CD14-positive monocyte (primary cell): Measurements from ENCODE around the gene UFSP2. TPM values are rescaled to one million over a fixed set of nuclear protein-coding genes. Genes with fewer than 3 reads are reported as not detected.
A peak's percentile ranks its signal among the peaks of the same experiment; 100 is the strongest.

Experiments used
- DNase-seq, 3 donors: peaks; one replicate each; pipeline ENCODE4 v3.0.0-alpha.2; 2011 to 2022
- H2AFZ ChIP-seq: 2 replicates; pipeline ENCODE4 v1.6.0; 2012; ENCODE audit warnings: mild to moderate bottlenecking, low read depth, low read length, inconsistent platforms; ENCODE audit not compliant: insufficient read depth, poor library complexity, severe bottlenecking
- H3K27ac ChIP-seq, 2 donors: 1 replicate in 1 of 2; 2 replicates in 1 of 2; pipeline ENCODE4 v1.5.1; 2012 to 2013; ENCODE audit warnings: low read length in 2 of 2, control low read depth in 1 of 2, inconsistent platforms in 1 of 2, low read depth in 1 of 2, mild to moderate bottlenecking in 1 of 2
- H3K27me3 ChIP-seq, 2 donors: one replicate each; pipeline versions ENCODE4 v1.6.0 to v1.6.1; 2011 to 2013; ENCODE audit warnings: low read length in 2 of 2; ENCODE audit not compliant: control insufficient read depth in 2 of 2, insufficient read depth in 2 of 2
- H3K36me3 ChIP-seq, 2 donors: replicated peaks in 1 of 2; 1 replicate in 1 of 2; 2 replicates in 1 of 2; pipeline versions ENCODE4 v1.5.1 to v1.6.1; 2012 to 2013; ENCODE audit warnings: low read length in 2 of 2, control low read depth in 1 of 2, inconsistent platforms in 1 of 2, mild to moderate bottlenecking in 1 of 2; ENCODE audit not compliant: insufficient read depth in 2 of 2, control insufficient read depth in 1 of 2
- H3K4me1 ChIP-seq, 2 donors: 1 replicate in 1 of 2; 2 replicates in 1 of 2; pipeline versions ENCODE4 v1.5.1 to v1.6.1; 2012 to 2013; ENCODE audit warnings: low read length in 2 of 2, control low read depth in 1 of 2, inconsistent platforms in 1 of 2, mild to moderate bottlenecking in 1 of 2, moderate library complexity in 1 of 2; ENCODE audit not compliant: insufficient read depth in 2 of 2, control insufficient read depth in 1 of 2
- H3K4me2 ChIP-seq: replicated peaks from 2 replicates; pipeline ENCODE3; 2012; ENCODE audit warnings: low read length, moderate library complexity, mild to moderate bottlenecking; ENCODE audit not compliant: poor library complexity, severe bottlenecking; ENCODE audit errors: extremely low read depth
- H3K4me3 ChIP-seq, 3 experiments: fragments of 200-600 bp in 1 of 3; sonication (generic) in 1 of 3; replicated peaks in 1 of 3; 1 replicate in 2 of 3; 2 replicates in 1 of 3; pipeline ENCODE4 v1.5.1; 2011 to 2013; ENCODE audit warnings: low read length in 3 of 3, mild to moderate bottlenecking in 3 of 3, control low read depth in 2 of 3, low read depth in 2 of 3, inconsistent platforms in 1 of 3, moderate library complexity in 1 of 3
- H3K79me2 ChIP-seq: 2 replicates; pipeline ENCODE4 v1.6.0; 2012; ENCODE audit warnings: mild to moderate bottlenecking, control low read depth, inconsistent platforms, low read length, moderate library complexity; ENCODE audit not compliant: insufficient read depth
- H3K9ac ChIP-seq: 2 replicates; pipeline ENCODE4 v1.6.0; 2017; ENCODE audit warnings: low read length, mild to moderate bottlenecking; ENCODE audit not compliant: insufficient read depth, poor library complexity, severe bottlenecking
- H3K9me3 ChIP-seq, 2 donors: replicated peaks in 1 of 2; 1 replicate in 1 of 2; 2 replicates in 1 of 2; pipeline versions ENCODE4 v1.5.1 to v1.6.1; 2012 to 2013; ENCODE audit warnings: low read length in 2 of 2, control low read depth in 1 of 2; ENCODE audit not compliant: control insufficient read depth in 1 of 2, insufficient read depth in 1 of 2
- H4K20me1 ChIP-seq: 2 replicates; pipeline ENCODE4 v1.6.0; 2012; ENCODE audit warnings: mild to moderate bottlenecking, low read length, control low read depth, moderate library complexity; ENCODE audit not compliant: insufficient read depth
- H3K27ac Mint-ChIP-seq, 7 donors: one replicate each; pipeline ENCODE4 v1.8.0; 2020; ENCODE audit warnings: mild to moderate bottlenecking in 7 of 7, mixed read lengths in 7 of 7, moderate library complexity in 6 of 7, inconsistent platforms in 2 of 7
- H3K27me3 Mint-ChIP-seq, 3 donors: one replicate each; pipeline ENCODE4 v1.8.0; 2021 to 2022; ENCODE audit warnings: low read depth in 3 of 3, mild to moderate bottlenecking in 3 of 3, mixed read lengths in 3 of 3, moderate library complexity in 3 of 3, inconsistent platforms in 1 of 3
- H3K36me3 Mint-ChIP-seq, 2 donors: one replicate each; pipeline ENCODE4 v1.8.0; 2020; ENCODE audit warnings: mixed read lengths in 2 of 2, inconsistent platforms in 1 of 2, mild to moderate bottlenecking in 1 of 2
- H3K4me1 Mint-ChIP-seq: one replicate; pipeline ENCODE4 v1.8.0; 2020; ENCODE audit warnings: mild to moderate bottlenecking, mixed read lengths
- H3K4me3 Mint-ChIP-seq, 2 donors: one replicate each; pipeline ENCODE4 v1.8.0; 2020; ENCODE audit warnings: mild to moderate bottlenecking in 2 of 2, mixed read lengths in 2 of 2, moderate library complexity in 1 of 2
- H3K9me3 Mint-ChIP-seq, 7 donors: one replicate each; pipeline ENCODE4 v1.8.0; 2020 to 2022; ENCODE audit warnings: mixed read lengths in 7 of 7, mild to moderate bottlenecking in 6 of 7, moderate library complexity in 6 of 7, inconsistent platforms in 2 of 7
- WGBS: methylation state at CpG from one replicate; pipeline ENCODE4 v1.1.5; 2013; ENCODE audit warnings: missing lambda C conversion rate; ENCODE audit not compliant: insufficient coverage; 5-methylcytosine and 5-hydroxymethylcytosine counted together
- intact Hi-C, 2 donors: fragments of 100-400 bp; cut with micrococcal nuclease; formaldehyde crosslinking; loops; one replicate each; pipeline versions ENCODE4 v1.15.0 to v1.15.1; 2023
- polyA plus RNA-seq, 3 donors: library from polyadenylated mRNA; depleted of rRNA in 1 of 3; unstranded in 2 of 3; stranded (reverse) in 1 of 3; fragments of 300-500 nt in 2 of 3; fragments of >200 nt in 1 of 3; fragmentation: Illumina TruSeq in 2 of 3; gene quantifications; 1 replicate in 2 of 3; 2 replicates in 1 of 3; pipeline ENCODE4 v1.2.3, GENCODE V29; 2012 to 2021
- TF ChIP-seq, protein P1 (sequence below): fragments of 200-600 bp; IDR thresholded peaks from one replicate; pipeline ENCODE4 v1.8.0; 2022; ENCODE audit warnings: antibody characterized with exemption, mild to moderate bottlenecking

Gene UFSP2
- polyA plus RNA-seq, 3 donors, result 6.8 to 23.5 (median 13.8) TPM

GRCh38 chr4:185416955-185417354 is 8.8 kb downstream of the UFSP2 start:
- Mint-ChIP-seq H3K36me3 (peaks cover 39 to 42% of the 10 kb centered on the region in 2 donors), H3K9me3 (no peaks in the 10 kb centered on the region), H3K4me3 (no peak overlapping the region), H3K27me3 (no peaks in the 10 kb centered on the region), H3K27ac (no peak overlapping the region), H3K4me1 (peaks cover 3% of the 10 kb centered on the region)
- Histone ChIP-seq H3K27ac (no peak overlapping the region), H3K4me3 (no peak overlapping the region), H3K79me2 (no peaks in the 10 kb centered on the region), H3K36me3 (peaks cover 30 to 76% of the 10 kb centered on the region in 2 donors), H3K27me3 (no peaks in the 10 kb centered on the region), H3K9me3 (no peaks in the 10 kb centered on the region), H4K20me1 (no peaks in the 10 kb centered on the region), H2AFZ (no peak overlapping the region), H3K4me2 (no peak overlapping the region), H3K4me1 (peaks cover 0 to 4% of the 10 kb centered on the region in 2 donors), H3K9ac (no peak overlapping the region)
- DNase-seq, result no peak
- TF ChIP-seq, protein P1, sequence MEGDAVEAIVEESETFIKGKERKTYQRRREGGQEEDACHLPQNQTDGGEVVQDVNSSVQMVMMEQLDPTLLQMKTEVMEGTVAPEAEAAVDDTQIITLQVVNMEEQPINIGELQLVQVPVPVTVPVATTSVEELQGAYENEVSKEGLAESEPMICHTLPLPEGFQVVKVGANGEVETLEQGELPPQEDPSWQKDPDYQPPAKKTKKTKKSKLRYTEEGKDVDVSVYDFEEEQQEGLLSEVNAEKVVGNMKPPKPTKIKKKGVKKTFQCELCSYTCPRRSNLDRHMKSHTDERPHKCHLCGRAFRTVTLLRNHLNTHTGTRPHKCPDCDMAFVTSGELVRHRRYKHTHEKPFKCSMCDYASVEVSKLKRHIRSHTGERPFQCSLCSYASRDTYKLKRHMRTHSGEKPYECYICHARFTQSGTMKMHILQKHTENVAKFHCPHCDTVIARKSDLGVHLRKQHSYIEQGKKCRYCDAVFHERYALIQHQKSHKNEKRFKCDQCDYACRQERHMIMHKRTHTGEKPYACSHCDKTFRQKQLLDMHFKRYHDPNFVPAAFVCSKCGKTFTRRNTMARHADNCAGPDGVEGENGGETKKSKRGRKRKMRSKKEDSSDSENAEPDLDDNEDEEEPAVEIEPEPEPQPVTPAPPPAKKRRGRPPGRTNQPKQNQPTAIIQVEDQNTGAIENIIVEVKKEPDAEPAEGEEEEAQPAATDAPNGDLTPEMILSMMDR, result no peak
- intact Hi-C loops, result no loop called here

DNA sequence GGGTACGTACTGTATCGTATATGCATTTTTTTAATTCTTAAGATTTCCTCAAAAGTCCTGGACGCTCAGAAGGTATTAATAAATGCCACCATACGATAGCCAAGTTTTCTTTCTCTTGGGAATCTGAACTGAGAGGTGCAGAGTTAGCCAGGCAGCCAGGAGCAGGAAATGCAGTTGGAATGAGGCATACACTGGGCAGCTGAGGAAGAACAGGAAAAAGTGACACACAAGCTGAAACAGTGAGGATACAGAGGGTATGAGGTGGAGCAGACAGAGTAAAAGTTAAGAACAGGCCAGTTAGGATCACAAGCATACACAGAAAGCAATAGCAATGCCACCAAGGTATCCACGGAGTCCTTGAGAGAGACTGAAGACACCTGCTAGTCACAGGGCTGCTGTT is 13.4 kb downstream of the UFSP2 start:
- H3K36me3 ChIP-seq, result peaks cover 28 to 64% of the 10 kb centered on the region in 2 donors
- Mint-ChIP-seq H3K9me3 (peaks cover 0 to 3% (median 1%) of the 10 kb centered on the region in 7 donors), H3K36me3 (peaks cover 37 to 48% of the 10 kb centered on the region in 2 donors), H3K27me3 (no peaks in the 10 kb centered on the region), H3K27ac (peak overlapping the region in 1 of 7 donors; percentile 1), H3K4me3 (no peak overlapping the region), H3K4me1 (peaks cover 13% of the 10 kb centered on the region)
- H3K79me2 ChIP-seq, result no peaks in the 10 kb centered on the region
- no peaks in the 10 kb centered on the region for H4K20me1 ChIP-seq
- H3K9me3 ChIP-seq, result no peaks in the 10 kb centered on the region
- no peak overlapping the region for H3K4me2 ChIP-seq
- intact Hi-C loops, result no loop called here
- peak overlapping the region in 1 of 2 donors; percentile 11 for H3K27ac ChIP-seq
- no peak for DNase-seq
- WGBS, result 97% methylated on average over 3 of the region's 5 CpGs
- TF ChIP-seq, protein P1, result no peak
- H3K4me3 ChIP-seq, result no peak overlapping the region
- H3K9ac ChIP-seq, result no peak overlapping the region
- H2AFZ ChIP-seq, result no peak overlapping the region
- no peaks in the 10 kb centered on the region for H3K27me3 ChIP-seq
- H3K4me1 ChIP-seq, result peaks cover 0 to 13% of the 10 kb centered on the region in 2 donors
